Hindlimb muscle (tissue), 1 donor: ENCODE data around the gene MKX. TPM values are rescaled to one million over a fixed set of nuclear protein-coding genes. Genes with fewer than 3 reads are reported as not detected.

ENCODE experiments used
- DNase-seq: peaks from one replicate; pipeline ENCODE4 v3.0.0-alpha.2; 2013
- polyA plus RNA-seq: library from polyadenylated mRNA; unstranded; fragments of 120-200 nt; gene quantifications from one replicate; pipeline ENCODE4 v1.2.1, GENCODE V29; 2013; ENCODE audit not compliant: insufficient read length

The MKX gene
- 0.93 TPM for polyA plus RNA-seq

DNA sequence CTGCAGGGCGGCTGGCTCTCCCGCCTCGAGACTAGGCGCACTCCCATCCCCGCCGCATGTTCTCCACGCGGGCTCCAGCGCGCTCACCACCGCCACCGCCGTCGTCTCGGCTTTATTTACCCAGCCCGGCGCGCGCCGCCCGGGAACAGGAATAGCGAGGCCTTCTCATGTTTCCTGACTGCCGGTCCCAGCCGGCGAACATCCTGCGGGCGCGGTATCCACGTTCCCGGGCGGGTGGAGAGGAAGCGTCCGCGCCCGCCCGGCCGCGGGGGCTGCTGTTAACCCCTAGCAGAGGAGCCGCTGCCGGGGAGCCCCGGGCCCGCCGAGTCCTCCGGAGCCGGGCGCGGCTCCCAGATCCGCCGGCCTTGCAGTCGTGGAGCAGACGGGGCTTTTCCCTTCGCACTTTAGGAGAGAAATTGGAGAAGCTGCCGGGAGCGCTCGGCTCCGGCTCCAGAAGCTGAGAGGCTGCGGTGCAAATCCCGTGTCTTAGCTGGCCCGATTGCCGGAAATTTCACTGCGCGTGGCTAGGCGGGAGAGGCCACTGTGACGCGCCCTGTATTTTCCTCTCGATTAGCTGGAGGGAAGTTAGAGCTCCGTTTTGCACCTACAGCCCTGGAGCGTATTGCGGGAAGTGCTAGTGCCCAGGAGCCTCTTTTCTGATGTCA is at the start of gene MKX:
TSS of gene MKX (minus strand) at position 88 of the 665 bp plus-strand sequence. CDS start 2,404 bp downstream, outside the sequence.
- DNase-seq = peak; percentile 82

DNA sequence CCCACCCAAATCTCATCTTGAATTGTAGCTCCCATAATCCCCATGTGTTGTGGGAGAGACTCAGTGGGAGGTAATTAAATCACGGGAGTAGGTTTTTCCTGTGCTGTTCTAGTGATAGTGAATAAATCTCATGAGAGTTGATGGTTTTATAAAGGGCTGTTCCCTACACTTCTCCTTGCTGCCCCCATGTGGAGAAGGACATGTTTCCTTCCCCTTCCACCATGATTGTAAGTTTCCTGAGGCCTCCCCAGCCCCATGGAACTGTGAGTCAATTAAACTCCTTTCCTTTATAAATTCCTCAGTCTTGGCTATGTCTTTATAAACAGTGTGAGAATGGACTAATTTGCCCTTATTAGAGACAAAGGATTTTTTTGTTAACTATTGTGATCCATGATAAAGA is 48.5 kb upstream of the MKX start:
- DNase-seq = no peak

DNA sequence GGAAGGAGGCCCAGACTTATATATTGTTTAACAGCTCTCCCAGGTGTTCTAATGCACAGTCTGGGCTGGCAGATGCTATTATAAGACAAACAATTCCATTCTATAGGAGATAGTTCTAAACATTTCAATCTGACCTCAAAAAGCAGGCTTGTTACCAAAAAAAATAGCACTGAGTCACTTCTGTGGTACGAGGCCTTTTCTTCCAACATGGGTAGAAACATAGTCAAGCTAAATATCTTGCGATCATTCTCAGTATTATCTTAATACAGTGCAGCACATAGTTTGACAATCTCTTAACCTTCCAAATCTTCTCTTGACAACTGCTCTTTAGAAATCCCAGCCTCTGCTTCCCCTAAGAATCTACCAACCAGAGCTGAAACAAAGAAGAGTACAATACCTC is 46.6 kb upstream of the MKX start:
- DNase-seq = no peak

DNA sequence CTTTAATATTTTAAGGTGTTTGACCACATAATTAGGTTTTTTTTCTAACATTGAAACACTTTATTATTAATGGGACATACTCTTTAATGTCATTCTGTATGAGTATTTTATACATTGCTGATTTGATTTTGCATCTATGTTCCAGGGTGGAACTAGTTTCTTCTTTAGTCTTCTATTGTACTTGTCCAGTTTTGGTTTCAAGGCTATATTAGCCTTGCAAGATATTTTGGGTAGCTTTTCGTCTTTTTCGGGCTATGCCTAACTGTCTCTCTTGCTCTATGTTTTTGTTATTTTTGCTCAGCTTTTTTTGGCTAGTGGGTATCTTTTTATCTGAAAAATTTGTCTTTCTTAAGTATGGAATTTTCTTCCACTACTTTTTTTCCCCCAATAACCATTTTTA is 38.7 kb upstream of the MKX start:
- no peak for DNase-seq

- no peak for DNase-seq
Measured at GRCh38 chr10:27783660-27784059, 38.0 kb upstream of the MKX start.

DNA sequence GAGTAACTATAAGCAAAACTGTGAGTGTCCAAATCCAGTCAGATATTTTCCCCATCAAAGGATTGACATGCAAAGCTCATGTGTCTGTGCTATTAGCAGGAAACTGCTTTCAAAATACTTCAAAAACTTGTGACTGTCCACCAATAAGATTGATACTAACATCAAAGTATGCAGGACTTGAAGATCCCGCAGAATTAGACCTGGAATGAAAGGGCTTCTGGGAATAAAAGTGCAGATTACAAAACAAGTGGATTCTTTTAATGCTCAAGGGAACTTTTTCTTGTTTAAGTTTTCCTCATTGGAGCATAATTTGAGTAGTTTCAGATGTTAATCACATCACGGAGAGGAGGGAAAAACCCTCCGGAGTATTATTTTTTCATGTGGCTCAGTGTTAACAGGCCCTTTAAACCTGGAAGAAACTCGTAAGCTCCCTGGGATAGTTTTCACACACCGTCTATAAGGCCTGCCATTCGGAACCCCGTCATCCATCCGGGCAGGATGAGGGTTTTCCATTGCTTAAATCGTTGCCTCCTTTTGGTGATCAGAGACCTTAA is 33.9 kb upstream of the MKX start:
- DNase-seq = peak; percentile 41

DNA sequence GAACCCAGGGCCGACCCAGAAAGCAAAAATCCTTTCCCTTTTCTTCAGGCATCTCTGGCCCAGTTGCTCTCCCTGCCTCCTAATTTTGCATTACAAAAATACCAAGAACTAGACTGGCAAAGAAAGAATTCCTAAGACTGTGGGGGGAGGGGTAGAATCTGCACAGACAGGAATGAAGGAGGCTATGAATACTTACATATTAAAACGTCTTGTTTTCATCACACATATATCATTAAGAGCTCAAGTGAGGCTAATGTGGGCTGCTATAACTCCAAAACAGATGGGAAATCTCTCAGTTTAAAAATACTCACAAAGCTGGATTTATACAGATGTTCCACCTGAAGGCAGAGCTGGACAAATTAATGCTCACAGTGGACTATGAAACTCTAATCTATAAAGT is 29.2 kb upstream of the MKX start:
- peak; percentile 22 for DNase-seq

DNA sequence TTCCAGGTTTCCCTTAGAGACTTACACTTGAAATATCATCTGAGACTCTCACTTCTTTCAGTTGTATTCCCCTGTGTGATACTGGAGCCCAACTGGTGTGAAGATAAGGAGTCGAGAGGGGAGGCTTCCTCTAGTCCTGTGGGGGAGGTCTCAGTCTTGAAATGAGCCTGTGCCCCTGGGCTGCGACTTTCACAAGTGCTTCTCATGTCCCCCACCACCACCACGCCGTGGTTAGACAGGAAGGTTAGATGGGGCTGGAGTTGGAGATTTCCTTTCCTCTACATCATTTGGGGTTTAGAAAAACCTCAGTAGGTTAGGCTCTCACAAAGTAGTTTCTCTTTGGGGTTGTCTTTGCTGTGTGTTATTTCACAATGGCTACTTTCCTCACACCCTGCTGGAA is 25.6 kb upstream of the MKX start:
- no peak for DNase-seq

GRCh38 chr10:27770181-27770580 is 24.6 kb upstream of the MKX start:
- no peak for DNase-seq

- DNase-seq = no peak
Measured at GRCh38 chr10:27760867-27761266, 15.2 kb upstream of the MKX start.

DNA sequence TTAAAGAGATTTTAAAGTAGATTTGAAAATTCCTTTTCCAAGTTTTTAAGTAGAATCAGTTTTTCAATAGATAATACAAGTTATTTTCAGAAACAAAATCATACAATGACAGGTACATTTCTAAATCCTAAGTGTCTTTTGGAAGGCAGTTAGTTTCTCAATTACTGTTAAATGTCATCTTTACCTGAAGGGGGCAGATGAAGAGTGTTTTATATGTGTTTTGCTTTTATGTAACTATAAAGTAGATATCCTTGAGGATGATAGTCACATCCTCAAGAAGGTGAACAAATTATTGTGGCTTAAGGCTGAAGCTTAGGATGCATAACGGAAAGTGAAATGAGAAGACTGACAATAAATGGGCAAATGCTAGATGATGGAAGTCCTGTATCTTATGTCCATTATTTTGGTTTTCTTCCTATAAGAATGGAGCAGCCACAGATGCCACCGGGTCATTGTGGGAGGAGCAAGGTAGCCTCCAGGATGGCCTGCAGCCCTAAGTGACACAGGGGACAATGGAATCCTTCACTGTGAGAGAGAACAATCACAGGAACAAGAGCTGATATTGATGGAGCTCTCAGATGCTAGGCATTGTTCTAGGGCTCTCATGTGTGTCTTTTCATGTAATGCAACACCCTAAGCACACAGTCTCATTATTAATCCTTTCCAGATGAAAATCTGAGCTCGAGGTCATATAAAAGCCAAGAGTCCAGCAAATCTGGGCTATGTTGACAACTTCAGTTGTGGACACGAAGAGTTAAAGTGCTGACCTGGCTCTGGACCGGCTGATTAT is 14.1 kb upstream of the MKX start:
- no peak for DNase-seq

GRCh38 chr10:27752673-27753237 is 7.1 kb upstream of the MKX start:
- DNase-seq = no peak

DNA sequence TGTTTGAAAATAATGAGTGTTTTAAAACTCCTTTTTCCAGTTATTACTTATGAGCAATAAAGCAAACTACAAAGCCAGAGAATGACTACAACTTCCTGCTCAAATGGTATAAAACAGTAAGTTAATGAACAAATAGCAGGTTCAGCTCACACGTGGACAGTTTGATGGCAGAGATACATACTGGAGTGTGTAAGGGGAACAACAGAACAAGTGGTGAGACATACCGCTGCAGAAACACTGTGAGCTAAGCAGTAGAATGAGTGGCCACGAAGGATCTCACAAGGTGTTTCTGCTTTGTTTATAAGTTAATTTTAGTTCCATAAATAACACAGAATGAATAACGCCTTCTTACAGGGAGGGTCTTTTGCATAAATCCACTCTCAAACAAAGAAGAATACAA is 3.0 kb upstream of the MKX start:
- no peak for DNase-seq

DNA sequence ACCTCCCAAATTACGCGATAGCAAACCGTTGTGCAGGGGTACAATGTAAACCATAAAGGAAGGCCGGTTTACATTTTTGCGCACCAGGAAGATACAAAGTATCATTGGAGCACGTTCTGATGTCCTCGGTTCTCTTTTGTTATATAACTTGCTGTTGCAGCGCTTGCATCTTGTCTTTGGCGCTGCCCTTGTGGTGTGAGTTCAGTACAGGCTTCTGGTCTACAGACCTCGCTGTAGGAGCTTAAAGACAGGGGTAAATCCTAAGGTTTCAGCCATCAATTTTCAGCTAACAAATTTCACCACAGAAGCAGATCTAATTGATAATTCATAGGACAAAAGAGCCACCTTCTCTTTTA is 1.5 kb upstream of the MKX start:
- peak; percentile 19 for DNase-seq

GRCh38 chr10:27746397-27747095 is 927 bp upstream of the MKX start:
- no peak for DNase-seq

- peak; percentile 38 for DNase-seq
Measured at GRCh38 chr10:27744802-27745731, 552 bp downstream of the MKX start.

DNA sequence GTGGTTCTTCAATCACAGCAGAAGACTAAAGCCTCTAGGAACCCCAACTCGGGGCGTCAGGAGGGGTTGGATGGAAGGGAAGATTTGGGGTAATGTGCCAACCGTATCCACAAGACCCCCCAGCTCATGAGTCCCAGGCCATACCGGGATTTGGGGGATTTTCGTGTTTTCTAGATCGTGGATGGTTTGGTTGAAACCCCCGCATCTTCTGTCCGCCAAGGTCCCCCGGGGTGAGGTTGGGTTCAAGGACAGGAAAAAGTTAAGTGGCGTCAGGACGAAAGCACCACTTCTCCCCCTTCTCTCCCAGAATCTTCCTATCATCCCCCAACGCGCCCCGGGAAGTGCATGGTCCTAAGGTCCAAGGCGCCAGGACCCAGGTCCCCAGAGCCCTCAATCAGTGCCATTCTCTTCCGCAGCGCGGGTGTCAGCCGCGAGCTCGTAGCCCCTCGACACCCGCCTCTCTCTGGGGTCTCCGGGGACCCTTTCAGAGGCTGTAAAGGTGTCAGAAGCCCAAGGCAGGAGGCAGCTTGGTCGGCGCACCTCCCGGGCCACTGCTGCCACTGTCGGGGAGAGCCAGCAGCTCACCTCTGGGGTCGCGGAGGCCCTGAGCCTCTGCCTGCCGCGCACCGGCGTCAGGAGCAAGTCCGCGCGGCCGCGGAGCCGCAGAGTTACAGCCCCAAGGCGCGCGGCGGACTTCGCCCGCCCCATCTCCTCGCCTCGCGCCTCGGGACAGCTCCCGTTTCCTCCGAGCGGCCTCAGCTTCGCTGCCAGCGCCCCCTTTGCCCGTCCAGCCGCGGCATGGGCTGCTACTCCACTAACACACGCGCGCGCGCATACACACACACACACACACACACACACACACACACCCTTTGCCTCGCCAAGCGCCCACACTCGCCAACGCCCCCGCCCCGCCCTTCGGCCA is 1.5 kb downstream of the MKX start:
- peak; percentile 47 for DNase-seq

DNA sequence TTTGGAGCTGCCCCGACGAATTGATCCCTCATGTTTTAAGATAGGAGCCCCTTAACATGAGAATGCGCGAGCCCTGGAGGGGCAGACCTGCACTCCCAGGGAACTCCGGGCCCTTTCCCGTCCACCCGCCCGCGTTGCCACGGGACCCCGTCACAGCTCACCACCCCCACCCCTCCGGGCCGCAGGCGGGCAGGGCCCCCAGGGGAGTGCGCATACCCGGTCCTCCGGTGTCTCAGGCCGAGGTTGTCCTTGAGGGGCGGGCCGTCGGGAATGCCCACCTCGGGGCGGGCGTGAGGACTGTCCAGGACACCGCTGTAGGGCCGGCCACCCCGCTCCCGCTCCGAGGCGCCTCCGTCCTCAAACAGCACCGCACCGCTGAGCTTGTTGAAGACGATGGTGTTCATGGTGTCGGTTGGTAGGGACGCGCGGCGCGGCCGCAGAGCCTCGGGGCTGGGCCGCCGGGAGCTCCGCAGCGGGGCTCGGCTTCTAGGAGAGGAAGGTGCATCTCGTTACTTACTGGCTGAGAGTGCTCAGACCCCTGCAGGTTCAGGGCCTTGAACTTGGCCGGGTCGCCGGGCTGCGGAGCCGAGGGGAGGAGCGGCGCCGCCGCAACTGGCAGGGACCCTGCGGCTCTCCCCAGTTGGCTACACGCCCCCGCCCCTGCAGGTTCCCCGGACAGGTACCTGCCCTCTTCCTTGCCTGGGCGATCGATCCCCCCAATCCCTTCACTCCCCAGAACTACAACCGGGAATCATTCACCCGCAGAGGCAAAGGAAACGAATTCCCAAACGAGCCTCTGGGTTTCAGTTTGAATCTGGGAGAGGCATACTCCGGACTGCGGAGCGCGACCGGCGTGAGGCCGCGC is 2.4 kb downstream of the MKX start:
- peak; percentile 29 for DNase-seq

DNA sequence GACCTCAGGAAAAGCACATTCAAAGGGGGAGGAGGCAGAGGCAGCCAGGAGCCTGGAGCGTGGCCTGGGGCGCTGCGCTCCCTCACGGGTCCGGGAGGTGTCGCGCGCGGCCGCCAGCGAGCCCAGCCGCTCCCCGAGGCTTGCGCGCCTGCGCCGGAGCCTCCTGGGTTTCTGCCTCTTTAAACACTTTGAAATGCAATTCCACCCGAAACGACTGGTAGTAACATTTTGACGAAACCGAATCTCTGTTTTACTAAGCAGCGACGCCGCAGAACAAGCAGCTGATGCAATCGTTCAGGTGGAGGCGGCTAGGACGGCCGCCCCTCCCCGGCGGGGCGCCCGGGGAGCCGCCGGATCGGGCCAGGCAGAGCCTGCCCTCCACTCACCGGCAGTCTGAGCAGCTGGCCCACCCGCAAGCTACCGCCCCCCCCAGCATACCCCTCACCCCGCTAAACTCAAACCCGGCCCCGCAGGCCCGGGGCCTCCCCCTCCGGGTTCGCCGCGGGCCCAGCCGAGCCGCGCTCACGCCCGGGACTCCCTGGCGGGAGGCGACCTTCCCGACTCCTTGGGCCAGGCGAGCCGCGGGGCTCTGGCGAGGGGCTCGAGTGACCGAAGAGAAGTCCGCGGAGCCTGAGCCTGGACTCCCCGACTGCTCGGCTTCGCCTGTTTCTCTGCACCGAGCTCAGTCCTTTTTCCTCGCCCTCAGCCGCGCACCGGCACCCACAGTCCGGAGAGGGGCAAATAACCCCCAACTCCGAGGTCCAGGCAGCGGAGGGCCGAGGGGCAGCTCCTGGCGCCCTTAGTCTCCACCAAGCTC is 3.2 kb downstream of the MKX start:
- peak; percentile 88 for DNase-seq
